HepG2 (cell line): ENCODE results near the gene ST6GALNAC6.

Experiments used
- BCL3 ChIP-seq: sonication (generic); formaldehyde crosslinking; IDR thresholded peaks from 2 replicates; pipeline ENCODE4 v1.5.1; 2020; ENCODE audit warnings: mild to moderate bottlenecking, missing genetic modification reagents, moderate library complexity
- JUN ChIP-seq: sonication (generic); formaldehyde crosslinking; IDR thresholded peaks from 2 replicates; pipeline ENCODE4 v1.4.0; 2020; ENCODE audit warnings: mild to moderate bottlenecking, missing genetic modification reagents
- KDM1A ChIP-seq: IDR thresholded peaks from 2 replicates; pipeline ENCODE4 v1.6.1; 2016; ENCODE audit warnings: missing compliant biosample characterization
- PBX3 ChIP-seq: sonication (generic); formaldehyde crosslinking; IDR thresholded peaks from 2 replicates; pipeline ENCODE4 v1.8.1; 2023; ENCODE audit warnings: missing genetic modification reagents, inconsistent platforms, borderline replicate concordance
- PTBP1 ChIP-seq: fragments of 200-400 bp; formaldehyde crosslinking; IDR thresholded peaks from 2 replicates; pipeline ENCODE4 v1.6.1; 2018; ENCODE audit warnings: low read length, low read depth; ENCODE audit not compliant: poor library complexity, severe bottlenecking
- ZNF780A ChIP-seq: sonication (generic); formaldehyde crosslinking; IDR thresholded peaks from 2 replicates; pipeline ENCODE4 v1.8.0; 2022; ENCODE audit warnings: mild to moderate bottlenecking, missing genetic modification reagents, moderate library complexity
- TF ChIP-seq, protein P1 (sequence below): sonication (generic); formaldehyde crosslinking; IDR thresholded peaks from 2 replicates; pipeline ENCODE4 v1.5.0; 2020; ENCODE audit warnings: mild to moderate bottlenecking, missing genetic modification reagents, moderate library complexity

DNA sequence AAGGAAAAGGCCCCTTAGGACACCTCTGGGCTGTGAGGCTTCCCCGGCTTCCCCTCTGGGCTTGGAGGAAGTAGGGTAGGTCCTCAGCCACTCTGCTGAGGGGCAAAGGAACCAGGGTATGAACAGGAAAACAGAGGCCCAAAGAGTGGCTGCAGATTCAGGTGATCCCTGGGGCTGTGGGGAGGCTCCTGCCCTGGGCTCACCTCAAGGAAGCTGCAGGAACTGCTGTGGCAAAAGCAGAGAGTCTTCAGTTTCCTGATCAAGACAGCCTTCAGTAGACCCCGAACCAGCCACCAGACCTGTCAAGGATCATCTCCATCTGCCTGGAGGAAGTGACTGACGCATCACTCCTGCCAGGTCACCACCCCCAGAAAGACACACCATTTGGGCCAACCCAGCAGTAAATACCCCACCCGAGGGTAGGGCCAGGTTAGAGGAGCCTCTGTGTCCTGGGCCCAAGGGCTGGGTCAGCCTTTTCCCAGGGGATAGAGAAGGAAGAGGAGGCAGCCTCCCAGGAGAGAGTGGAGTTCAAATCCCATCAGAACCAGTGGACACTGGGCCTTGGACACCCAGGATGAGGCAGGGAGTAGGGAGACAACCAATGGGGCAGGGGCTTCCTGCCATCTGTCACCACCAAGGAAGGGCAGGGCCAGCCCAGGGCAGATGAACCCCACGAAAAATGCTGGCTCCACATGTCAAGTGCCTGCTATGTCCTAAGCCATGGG is 5.8 kb upstream of the ST6GALNAC6 start:
- TF ChIP-seq JUN: no peak
- no peak for TF ChIP-seq PTBP1
- no peak for TF ChIP-seq BCL3 (CRISPR knock-in tag)
- TF ChIP-seq ZNF780A (CRISPR knock-in tag): no peak
- TF ChIP-seq KDM1A (CRISPR knock-in tag): no peak
- TF ChIP-seq, protein P1, sequence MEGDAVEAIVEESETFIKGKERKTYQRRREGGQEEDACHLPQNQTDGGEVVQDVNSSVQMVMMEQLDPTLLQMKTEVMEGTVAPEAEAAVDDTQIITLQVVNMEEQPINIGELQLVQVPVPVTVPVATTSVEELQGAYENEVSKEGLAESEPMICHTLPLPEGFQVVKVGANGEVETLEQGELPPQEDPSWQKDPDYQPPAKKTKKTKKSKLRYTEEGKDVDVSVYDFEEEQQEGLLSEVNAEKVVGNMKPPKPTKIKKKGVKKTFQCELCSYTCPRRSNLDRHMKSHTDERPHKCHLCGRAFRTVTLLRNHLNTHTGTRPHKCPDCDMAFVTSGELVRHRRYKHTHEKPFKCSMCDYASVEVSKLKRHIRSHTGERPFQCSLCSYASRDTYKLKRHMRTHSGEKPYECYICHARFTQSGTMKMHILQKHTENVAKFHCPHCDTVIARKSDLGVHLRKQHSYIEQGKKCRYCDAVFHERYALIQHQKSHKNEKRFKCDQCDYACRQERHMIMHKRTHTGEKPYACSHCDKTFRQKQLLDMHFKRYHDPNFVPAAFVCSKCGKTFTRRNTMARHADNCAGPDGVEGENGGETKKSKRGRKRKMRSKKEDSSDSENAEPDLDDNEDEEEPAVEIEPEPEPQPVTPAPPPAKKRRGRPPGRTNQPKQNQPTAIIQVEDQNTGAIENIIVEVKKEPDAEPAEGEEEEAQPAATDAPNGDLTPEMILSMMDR (CRISPR knock-in tag): no peak
- TF ChIP-seq PBX3 (CRISPR knock-in tag): no peak
